Thyroid gland (tissue), 4 donors: ENCODE data around the gene TCP10L. TPM values are rescaled to one million over a fixed set of nuclear protein-coding genes. Genes with fewer than 3 reads are reported as not detected.
A peak's percentile ranks its signal among the peaks of the same experiment; 100 is the strongest.

Source experiments
- DNase-seq, 2 donors: peaks; one replicate each; pipeline ENCODE4 v3.0.0-alpha.2; 2019
- H3K27ac ChIP-seq, 3 donors: fragments of 200-600 bp; sonication (generic); 1 replicate in 2 of 3; 2 replicates in 1 of 3; pipeline ENCODE4 v1.5.1; 2016 to 2019; ENCODE audit warnings: mild to moderate bottlenecking in 1 of 3, moderate library complexity in 1 of 3
- H3K27me3 ChIP-seq: fragments of 200-600 bp; sonication (generic); one replicate; pipeline ENCODE4 v1.5.1; 2019
- H3K36me3 ChIP-seq, 2 donors: fragments of 200-600 bp; sonication (generic); one replicate each; pipeline ENCODE4 v1.5.1; 2016 to 2019
- H3K4me1 ChIP-seq, 2 donors: fragments of 200-600 bp; sonication (generic); one replicate each; pipeline ENCODE4 v1.5.1; 2017 to 2019
- H3K4me3 ChIP-seq, 3 donors: fragments of 200-600 bp; sonication (generic); replicated peaks in 1 of 3; 1 replicate in 2 of 3; 2 replicates in 1 of 3; pipeline ENCODE4 v1.5.1; 2016; ENCODE audit warnings: mild to moderate bottlenecking in 1 of 3
- H3K9me3 ChIP-seq: fragments of 200-600 bp; sonication (generic); one replicate; pipeline ENCODE4 v1.5.1; 2017
- POLR2A ChIP-seq, 2 donors: fragments of 450-650 bp; IDR thresholded peaks; one replicate each; pipeline ENCODE4 v1.6.1; 2017; ENCODE audit warnings: antibody characterized with exemption in 2 of 2, mild to moderate bottlenecking in 2 of 2, moderate library complexity in 1 of 2
- WGBS, 2 donors: methylation state at CpG; one replicate each; pipeline ENCODE4 v1.1.5; 2017; 5-methylcytosine and 5-hydroxymethylcytosine counted together
- intact Hi-C: fragments of 100-400 bp; cut with DNase I; formaldehyde crosslinking; loops from one replicate; pipeline ENCODE4 v1.15.1; 2023
- total RNA-seq, 4 donors: library from RNA; depleted of rRNA; stranded (reverse); fragments of >200 nt; gene quantifications; one replicate each; pipeline ENCODE4 v1.2.3, GENCODE V29; 2016
- TF ChIP-seq, protein P1 (sequence below), 6 experiments: fragments of 200-600 bp in 3 of 6; fragments of 450-650 bp in 3 of 6; sonication (generic) in 3 of 6; IDR thresholded peaks; one replicate each; pipeline ENCODE4 v1.5.1; 2016 to 2019; ENCODE audit warnings: antibody characterized with exemption in 6 of 6, mild to moderate bottlenecking in 2 of 6, inconsistent platforms in 1 of 6, moderate library complexity in 1 of 6

Gene TCP10L
- total RNA-seq, 4 donors from 2014 or later = 0.29 to 2.9 (median 0.73) TPM

DNA sequence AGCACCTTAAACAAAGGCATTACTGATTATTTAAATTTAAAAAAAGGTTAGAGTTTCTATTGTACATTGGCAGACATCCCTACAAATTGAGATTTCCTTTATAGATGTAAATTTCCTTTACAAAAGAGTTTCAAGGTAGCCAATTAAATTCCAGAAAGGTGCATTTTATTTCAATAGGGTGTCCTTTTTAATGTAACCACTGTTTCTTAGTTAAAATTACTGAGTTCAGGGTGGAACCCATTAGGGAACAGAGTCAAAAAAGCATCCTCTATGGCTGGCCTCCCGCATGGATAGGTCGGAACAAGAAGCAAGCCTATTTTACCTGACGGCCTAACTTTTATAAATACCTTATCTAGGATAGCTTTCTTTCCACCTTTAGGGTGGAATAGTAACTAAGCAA, 24.4 kb downstream of the TCP10L start:
- Histone ChIP-seq H3K9me3 (no peaks in the 10 kb centered on the region), H3K27ac (no peak overlapping the region), H3K4me3 (no peak overlapping the region), H3K36me3 (no peaks in the 10 kb centered on the region), H3K4me1 (no peaks in the 10 kb centered on the region), H3K27me3 (no peaks in the 10 kb centered on the region)
- WGBS, 2 donors = 95 to 98% methylated on average over 3 of the region's 3 CpGs
- TF ChIP-seq POLR2A (IDR thresholded peaks at IDR 0.05) = no peak
- TF ChIP-seq, protein P1, sequence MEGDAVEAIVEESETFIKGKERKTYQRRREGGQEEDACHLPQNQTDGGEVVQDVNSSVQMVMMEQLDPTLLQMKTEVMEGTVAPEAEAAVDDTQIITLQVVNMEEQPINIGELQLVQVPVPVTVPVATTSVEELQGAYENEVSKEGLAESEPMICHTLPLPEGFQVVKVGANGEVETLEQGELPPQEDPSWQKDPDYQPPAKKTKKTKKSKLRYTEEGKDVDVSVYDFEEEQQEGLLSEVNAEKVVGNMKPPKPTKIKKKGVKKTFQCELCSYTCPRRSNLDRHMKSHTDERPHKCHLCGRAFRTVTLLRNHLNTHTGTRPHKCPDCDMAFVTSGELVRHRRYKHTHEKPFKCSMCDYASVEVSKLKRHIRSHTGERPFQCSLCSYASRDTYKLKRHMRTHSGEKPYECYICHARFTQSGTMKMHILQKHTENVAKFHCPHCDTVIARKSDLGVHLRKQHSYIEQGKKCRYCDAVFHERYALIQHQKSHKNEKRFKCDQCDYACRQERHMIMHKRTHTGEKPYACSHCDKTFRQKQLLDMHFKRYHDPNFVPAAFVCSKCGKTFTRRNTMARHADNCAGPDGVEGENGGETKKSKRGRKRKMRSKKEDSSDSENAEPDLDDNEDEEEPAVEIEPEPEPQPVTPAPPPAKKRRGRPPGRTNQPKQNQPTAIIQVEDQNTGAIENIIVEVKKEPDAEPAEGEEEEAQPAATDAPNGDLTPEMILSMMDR (IDR thresholded peaks at IDR 0.05) = no peak
- no peak for DNase-seq
- intact Hi-C loops = no loop called here

DNA sequence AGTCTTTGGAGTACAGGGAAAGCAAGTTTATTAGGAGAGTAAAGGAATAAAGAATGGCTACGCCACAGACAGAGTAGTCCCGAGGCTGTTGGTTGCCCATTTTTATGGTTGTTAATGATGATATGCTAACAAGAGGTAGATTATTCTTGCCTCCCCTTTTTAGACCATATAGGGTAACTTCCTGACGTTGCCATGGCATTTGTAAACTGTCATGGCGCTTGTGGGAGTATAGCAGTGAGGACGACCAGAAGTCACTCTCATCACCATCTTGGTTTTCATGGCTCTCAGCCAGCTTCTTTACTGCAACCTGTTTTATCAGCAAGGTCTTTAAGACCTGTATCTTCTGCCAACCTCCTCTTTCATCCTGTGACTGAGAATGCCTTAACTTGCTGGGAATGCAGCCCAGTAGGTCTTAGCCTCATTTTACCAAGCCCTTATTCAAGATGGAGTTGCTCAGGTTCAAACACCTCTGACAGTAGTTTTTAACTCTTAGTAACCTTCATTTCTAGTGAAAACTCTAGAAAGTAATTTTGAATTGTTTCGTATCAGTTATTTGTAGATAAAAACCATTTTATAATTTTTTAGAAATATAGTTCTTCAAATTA, 26.2 kb downstream of the TCP10L start:
- Histone ChIP-seq H3K4me3 (no peak overlapping the region), H3K9me3 (no peaks in the 10 kb centered on the region), H3K27ac (no peak overlapping the region), H3K36me3 (no peaks in the 10 kb centered on the region), H3K27me3 (no peaks in the 10 kb centered on the region), H3K4me1 (peaks cover 0 to 4% of the 10 kb centered on the region in 2 donors)
- 91 to 93% methylated on average over 6 of the region's 6 CpGs for WGBS, 2 donors
- DNase-seq = no peak
- no peak for TF ChIP-seq POLR2A (IDR thresholded peaks at IDR 0.05)
- TF ChIP-seq, protein P1 (IDR thresholded peaks at IDR 0.05) = no peak
- intact Hi-C loops = no loop called here

DNA sequence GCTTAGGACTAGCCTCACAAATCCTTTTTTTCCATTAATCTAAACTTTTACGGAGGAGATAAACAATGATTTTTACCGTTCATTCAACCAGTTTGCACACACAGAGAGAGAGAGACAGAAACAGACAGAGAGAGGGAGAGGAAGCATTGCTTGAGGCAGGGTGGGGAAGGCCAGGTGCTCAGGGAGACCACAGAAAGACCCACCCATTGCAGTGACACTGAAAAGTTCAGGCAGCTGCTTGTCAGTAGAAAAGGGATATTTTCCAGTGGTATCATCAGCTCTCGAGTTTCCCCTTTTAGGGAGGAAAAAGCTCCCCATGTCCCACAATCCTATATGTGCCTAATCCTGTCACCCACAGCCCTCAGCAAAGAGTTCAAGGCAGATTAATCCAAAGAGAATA, 27.2 kb downstream of the TCP10L start:
- intact Hi-C loops = no loop called here
- 85 to 88% methylated on average over 3 of the region's 3 CpGs for WGBS, 2 donors
- no peak overlapping the region for H3K27ac ChIP-seq
- H3K4me3 ChIP-seq = no peak overlapping the region
- TF ChIP-seq, protein P1 (IDR thresholded peaks at IDR 0.05) = no peak
- TF ChIP-seq POLR2A (IDR thresholded peaks at IDR 0.05) = no peak
- H3K27me3 ChIP-seq = no peaks in the 10 kb centered on the region
- H3K4me1 ChIP-seq = peaks cover 0 to 4% of the 10 kb centered on the region in 2 donors
- H3K36me3 ChIP-seq = no peaks in the 10 kb centered on the region
- H3K9me3 ChIP-seq = no peaks in the 10 kb centered on the region
- no peak for DNase-seq

DNA sequence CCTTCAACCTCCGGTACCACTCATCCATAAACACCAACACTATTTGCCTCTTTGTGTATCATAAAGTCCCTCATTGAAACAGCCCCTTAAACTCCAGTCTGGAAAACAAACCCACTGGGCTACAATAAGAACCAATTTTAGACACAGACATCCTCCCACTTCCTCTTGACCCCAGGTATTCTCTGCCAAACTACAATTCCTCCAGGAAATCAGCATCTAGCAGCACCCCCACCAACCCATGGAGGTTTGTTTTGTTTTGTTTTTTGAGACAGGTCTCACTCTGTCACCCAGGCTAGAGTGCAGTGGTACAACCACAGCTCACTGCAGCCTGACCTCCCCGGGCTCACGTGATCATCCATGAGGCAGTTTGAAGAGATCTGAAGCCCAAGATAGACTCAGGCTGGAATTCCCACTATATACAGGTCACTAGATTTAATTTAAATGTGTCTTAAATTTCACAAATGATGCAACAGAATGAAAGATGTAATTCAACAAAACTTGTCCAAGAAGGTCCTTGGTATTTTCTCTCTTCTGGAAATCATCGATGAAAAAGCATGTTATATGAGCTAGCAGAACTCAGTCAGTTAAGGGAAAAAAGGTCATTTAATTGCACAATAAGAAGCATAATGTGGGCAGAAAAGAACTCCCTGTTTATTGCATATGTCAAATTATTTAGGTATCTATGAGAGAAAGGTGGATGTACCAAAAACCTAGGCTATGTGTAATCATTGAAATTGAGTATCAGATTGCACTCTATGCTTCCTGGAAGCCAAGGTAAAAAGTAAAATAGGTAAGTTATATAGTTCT, 30.3 kb downstream of the TCP10L start:
- Histone ChIP-seq H3K27ac (no peak overlapping the region), H3K9me3 (no peaks in the 10 kb centered on the region), H3K27me3 (no peaks in the 10 kb centered on the region), H3K4me3 (no peak overlapping the region), H3K4me1 (peaks cover 0 to 4% of the 10 kb centered on the region in 2 donors), H3K36me3 (no peaks in the 10 kb centered on the region)
- WGBS, 2 donors = 68 to 72% methylated on average over 4 of the region's 4 CpGs
- DNase-seq = peak; percentile 55 to 58
- TF ChIP-seq, protein P1 (IDR thresholded peaks at IDR 0.05) = no peak
- no peak for TF ChIP-seq POLR2A (IDR thresholded peaks at IDR 0.05)
- intact Hi-C loops = no loop called here

DNA sequence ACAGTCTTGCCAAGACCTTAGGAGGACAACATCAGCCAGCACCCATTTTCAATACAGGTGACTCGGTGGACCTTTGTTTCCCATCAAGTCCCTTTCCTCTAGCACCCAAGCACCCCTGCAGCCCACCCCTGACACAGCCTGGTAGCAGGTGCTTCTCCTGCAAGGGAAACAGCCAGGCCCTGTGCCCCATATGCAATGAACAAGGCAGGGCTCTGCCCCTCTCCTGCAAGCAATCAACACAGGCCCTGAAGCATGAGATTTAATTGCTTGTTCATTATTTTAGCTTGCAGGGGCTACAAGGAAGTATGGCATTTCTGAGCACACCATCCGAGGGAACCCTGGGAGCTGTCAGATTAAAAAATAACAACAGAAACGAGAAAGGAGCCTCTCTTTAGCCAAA, 35.4 kb downstream of the TCP10L start:
- no peak overlapping the region for H3K27ac ChIP-seq
- H3K27me3 ChIP-seq = no peaks in the 10 kb centered on the region
- no peak overlapping the region for H3K4me3 ChIP-seq
- H3K36me3 ChIP-seq = no peaks in the 10 kb centered on the region
- no peaks in the 10 kb centered on the region for H3K9me3 ChIP-seq
- no peak for DNase-seq
- intact Hi-C loops = no loop called here
- TF ChIP-seq POLR2A (IDR thresholded peaks at IDR 0.05) = no peak
- TF ChIP-seq, protein P1 (IDR thresholded peaks at IDR 0.05) = no peak
- WGBS, 2 donors = 68 to 87% methylated on average over 3 of the region's 3 CpGs
- peaks cover 0 to under 1% of the 10 kb centered on the region in 2 donors for H3K4me1 ChIP-seq
